Measurements from ENCODE around the gene ARL5C.

ARL5C gene

DNA sequence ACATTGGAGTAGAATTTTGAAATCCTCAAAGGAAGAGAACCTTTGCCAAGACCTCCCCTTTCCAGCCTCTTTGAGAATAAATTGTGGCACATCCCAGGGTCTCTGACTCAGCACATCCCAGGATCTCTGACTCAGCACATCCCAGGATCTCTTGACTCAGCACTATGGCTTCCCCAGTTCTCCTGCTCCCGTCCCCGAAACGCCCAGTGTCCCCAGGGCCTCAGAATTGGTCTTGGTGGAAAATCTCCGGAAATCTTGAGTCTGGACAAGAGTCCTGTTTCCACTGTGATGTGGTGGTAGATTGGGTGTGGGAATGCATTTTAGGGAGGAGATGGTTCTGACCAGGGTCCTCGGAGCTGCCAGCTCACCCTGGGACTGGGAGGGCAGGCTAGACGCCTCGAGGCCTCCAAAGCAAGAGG is 33.8 kb downstream of the ARL5C start:
- TF ChIP-seq, protein P1, sequence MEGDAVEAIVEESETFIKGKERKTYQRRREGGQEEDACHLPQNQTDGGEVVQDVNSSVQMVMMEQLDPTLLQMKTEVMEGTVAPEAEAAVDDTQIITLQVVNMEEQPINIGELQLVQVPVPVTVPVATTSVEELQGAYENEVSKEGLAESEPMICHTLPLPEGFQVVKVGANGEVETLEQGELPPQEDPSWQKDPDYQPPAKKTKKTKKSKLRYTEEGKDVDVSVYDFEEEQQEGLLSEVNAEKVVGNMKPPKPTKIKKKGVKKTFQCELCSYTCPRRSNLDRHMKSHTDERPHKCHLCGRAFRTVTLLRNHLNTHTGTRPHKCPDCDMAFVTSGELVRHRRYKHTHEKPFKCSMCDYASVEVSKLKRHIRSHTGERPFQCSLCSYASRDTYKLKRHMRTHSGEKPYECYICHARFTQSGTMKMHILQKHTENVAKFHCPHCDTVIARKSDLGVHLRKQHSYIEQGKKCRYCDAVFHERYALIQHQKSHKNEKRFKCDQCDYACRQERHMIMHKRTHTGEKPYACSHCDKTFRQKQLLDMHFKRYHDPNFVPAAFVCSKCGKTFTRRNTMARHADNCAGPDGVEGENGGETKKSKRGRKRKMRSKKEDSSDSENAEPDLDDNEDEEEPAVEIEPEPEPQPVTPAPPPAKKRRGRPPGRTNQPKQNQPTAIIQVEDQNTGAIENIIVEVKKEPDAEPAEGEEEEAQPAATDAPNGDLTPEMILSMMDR (IDR thresholded peaks at IDR 0.05), result no peak

GRCh38 chr17:39131616-39132015 is 34.3 kb downstream of the ARL5C start:
- TF ChIP-seq, protein P1 (IDR thresholded peaks at IDR 0.05), result no peak

GRCh38 chr17:39130205-39130604 is 35.8 kb downstream of the ARL5C start:
- TF ChIP-seq, protein P1 (IDR thresholded peaks at IDR 0.05), result no peak

DNA sequence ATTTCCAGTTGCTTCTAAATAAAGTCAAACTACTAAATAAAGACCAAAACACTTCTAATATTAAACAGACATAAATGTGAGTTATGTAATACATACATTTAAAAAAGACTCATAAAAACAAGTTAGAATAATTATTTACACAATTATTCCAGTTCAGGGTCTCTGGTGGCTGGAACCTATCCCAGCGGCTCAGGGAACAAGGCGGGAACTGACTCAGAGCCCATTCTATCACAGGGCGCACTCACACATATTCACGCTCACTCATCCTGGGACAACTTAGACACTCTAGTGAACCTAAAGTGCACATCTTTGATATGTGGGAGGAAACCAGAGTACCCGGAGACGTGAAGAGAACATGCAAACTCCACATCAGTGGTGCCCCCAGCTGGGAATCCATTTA is 39.5 kb downstream of the ARL5C start:
- TF ChIP-seq, protein P1 (IDR thresholded peaks at IDR 0.05), result no peak

- TF ChIP-seq, protein P1 (IDR thresholded peaks at IDR 0.05), result no peak
These were observed 40.7 kb downstream of the ARL5C start for GRCh38 chr17:39125143-39125875.

DNA sequence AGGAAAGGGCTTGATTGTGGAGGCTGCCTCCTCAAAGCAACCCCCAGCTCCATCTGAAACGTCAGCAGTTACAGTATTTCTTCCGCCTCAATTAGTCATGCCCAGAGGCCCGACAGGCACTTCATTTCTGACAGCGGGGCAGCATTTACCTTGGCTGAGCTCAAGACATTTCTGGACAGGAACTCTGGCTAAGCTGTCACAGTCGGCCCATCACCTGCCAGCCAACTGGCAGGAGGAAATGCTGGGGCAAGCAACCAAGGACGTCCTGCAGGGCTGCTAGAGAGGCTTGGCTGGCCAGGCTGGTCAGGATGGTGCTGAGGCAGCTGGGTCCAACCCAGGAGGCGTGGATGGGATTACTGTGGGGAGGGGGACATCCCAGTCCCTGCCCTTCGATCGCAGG is 42.3 kb downstream of the ARL5C start:
- TF ChIP-seq, protein P1 (IDR thresholded peaks at IDR 0.05), result no peak

DNA sequence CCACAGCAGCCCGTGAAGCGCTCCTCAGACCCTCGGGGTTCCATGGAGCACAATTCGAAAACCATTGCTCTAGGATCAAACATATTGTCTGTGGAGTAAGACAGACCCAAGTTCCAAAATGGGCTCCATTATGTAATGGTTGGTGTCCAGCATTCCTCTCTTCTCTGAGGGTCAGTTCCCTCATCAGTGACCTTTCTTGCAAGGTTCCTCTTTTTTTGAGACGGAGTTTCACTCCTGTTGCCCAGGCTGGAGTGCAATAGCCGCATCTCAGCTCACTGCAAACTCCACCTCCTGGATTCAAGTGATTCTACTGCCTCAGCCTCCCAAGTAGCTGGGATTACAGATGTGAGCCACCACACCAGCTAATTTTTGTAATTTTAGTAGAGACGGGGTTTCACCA is 43.0 kb downstream of the ARL5C start:
- TF ChIP-seq, protein P1 (IDR thresholded peaks at IDR 0.05), result no peak
